Loucy (cell line): ENCODE data around the gene RAPGEF5.

ENCODE experiments used
- H2AFZ ChIP-seq: fragments of 200-600 bp; sonication (generic); 2 replicates; pipeline ENCODE4 v1.6.0; 2016; ENCODE audit warnings: antibody characterized with exemption, mild to moderate bottlenecking, low read length, moderate library complexity
- H3F3A ChIP-seq: fragments of 200-600 bp; 2 replicates; pipeline ENCODE4 v1.6.0; 2016; ENCODE audit warnings: antibody characterized with exemption, low read depth, mild to moderate bottlenecking
- H3K27me3 ChIP-seq: fragments of 200-600 bp; sonication (generic); 2 replicates; pipeline ENCODE4 v1.6.1; 2014; ENCODE audit warnings: low read length, mild to moderate bottlenecking; ENCODE audit not compliant: insufficient read depth, poor library complexity, severe bottlenecking
- H3K36me3 ChIP-seq: fragments of 200-600 bp; sonication (generic); 2 replicates; pipeline ENCODE4 v1.6.1; 2016; ENCODE audit warnings: low read length; ENCODE audit not compliant: insufficient read depth
- H3K4me1 ChIP-seq: fragments of 200-600 bp; sonication (generic); 2 replicates; pipeline ENCODE4 v1.5.1; 2014; ENCODE audit warnings: low read length, mild to moderate bottlenecking; ENCODE audit not compliant: insufficient read depth, poor library complexity, severe bottlenecking
- H3K4me2 ChIP-seq: fragments of 200-600 bp; sonication (generic); 2 replicates; pipeline ENCODE4 v1.6.0; 2014; ENCODE audit warnings: antibody characterized with exemption, low read length, low read depth, mild to moderate bottlenecking; ENCODE audit not compliant: poor library complexity, severe bottlenecking
- H3K4me3 ChIP-seq: fragments of 200-600 bp; sonication (generic); 2 replicates; pipeline ENCODE4 v1.5.1; 2014; ENCODE audit warnings: low read length, mild to moderate bottlenecking, mixed read lengths; ENCODE audit not compliant: poor library complexity, severe bottlenecking
- H3K79me2 ChIP-seq: fragments of 200-600 bp; sonication (generic); 2 replicates; pipeline ENCODE4 v1.6.1; 2014; ENCODE audit warnings: low read length; ENCODE audit not compliant: insufficient read depth
- H3K9ac ChIP-seq: fragments of 200-600 bp; sonication (generic); 2 replicates; pipeline ENCODE4 v1.6.0; 2014; ENCODE audit warnings: mild to moderate bottlenecking, low read depth, low read length, moderate library complexity; ENCODE audit not compliant: poor library complexity, severe bottlenecking
- H3K9me2 ChIP-seq: fragments of 200-600 bp; sonication (generic); replicated peaks from 2 replicates; pipeline ENCODE4 v1.6.1; 2016; ENCODE audit warnings: low read depth, low read length, mixed read lengths
- H3K9me3 ChIP-seq: fragments of 200-600 bp; sonication (generic); 2 replicates; pipeline ENCODE4 v1.6.1; 2014; ENCODE audit warnings: mild to moderate bottlenecking, antibody characterized with exemption, low read length, low read depth; ENCODE audit not compliant: insufficient read depth
- H4K20me1 ChIP-seq: fragments of 200-600 bp; sonication (generic); 2 replicates; pipeline ENCODE4 v1.6.0; 2014; ENCODE audit warnings: antibody characterized with exemption, low read length, mild to moderate bottlenecking; ENCODE audit not compliant: insufficient read depth, poor library complexity, severe bottlenecking
- EZH2phosphoT487 ChIP-seq: fragments of 200-600 bp; IDR thresholded peaks from 2 replicates; pipeline ENCODE4 v1.6.1; 2018; ENCODE audit warnings: antibody characterized with exemption, mild to moderate bottlenecking, moderate library complexity, borderline replicate concordance
- TF ChIP-seq, protein P1 (sequence below): fragments of 200-600 bp; sonication (generic); conservative IDR thresholded peaks from 2 replicates; pipeline ENCODE4 v1.5.1; 2014; ENCODE audit warnings: mild to moderate bottlenecking, antibody characterized with exemption, low read length

The RAPGEF5 gene

DNA sequence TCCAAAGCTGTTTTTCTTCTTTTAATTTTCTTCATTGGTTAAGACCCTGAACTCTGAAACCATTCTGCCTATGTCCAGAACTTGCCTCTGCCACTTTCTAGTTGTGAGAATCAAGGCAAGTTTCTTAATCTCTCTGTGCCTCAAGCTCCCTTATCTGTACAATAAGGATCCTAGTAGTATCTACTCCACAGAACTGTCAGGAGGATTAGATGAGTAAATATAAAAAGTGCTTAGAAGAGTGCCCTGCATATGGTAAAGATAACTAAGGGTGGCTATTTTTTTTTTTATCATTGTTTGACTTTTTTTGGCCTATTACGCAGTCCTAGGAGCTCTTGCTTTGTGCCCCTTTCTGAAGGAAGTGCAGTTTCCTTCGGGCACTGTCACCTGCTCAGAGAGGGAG, 46.4 kb upstream of the RAPGEF5 start:
- no peaks in the 10 kb centered on the region for H4K20me1 ChIP-seq
- peaks cover 30% of the 10 kb centered on the region for H3K4me1 ChIP-seq
- H3K9ac ChIP-seq: peak overlapping the region; percentile 26
- TF ChIP-seq, protein P1, sequence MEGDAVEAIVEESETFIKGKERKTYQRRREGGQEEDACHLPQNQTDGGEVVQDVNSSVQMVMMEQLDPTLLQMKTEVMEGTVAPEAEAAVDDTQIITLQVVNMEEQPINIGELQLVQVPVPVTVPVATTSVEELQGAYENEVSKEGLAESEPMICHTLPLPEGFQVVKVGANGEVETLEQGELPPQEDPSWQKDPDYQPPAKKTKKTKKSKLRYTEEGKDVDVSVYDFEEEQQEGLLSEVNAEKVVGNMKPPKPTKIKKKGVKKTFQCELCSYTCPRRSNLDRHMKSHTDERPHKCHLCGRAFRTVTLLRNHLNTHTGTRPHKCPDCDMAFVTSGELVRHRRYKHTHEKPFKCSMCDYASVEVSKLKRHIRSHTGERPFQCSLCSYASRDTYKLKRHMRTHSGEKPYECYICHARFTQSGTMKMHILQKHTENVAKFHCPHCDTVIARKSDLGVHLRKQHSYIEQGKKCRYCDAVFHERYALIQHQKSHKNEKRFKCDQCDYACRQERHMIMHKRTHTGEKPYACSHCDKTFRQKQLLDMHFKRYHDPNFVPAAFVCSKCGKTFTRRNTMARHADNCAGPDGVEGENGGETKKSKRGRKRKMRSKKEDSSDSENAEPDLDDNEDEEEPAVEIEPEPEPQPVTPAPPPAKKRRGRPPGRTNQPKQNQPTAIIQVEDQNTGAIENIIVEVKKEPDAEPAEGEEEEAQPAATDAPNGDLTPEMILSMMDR: no peak
- TF ChIP-seq EZH2phosphoT487: no peak
- H3F3A ChIP-seq: peaks cover 7% of the 10 kb centered on the region; the same call in 1 of the 2 replicates
- H3K79me2 ChIP-seq: no peaks in the 10 kb centered on the region
- 0 out of 2 replicates have a peak overlapping the region, but pooled peaks have one; percentile 7 for H2AFZ ChIP-seq
- H3K36me3 ChIP-seq: no peaks in the 10 kb centered on the region
- peak overlapping the region; percentile 63 for H3K4me2 ChIP-seq
- no peaks in the 10 kb centered on the region for H3K9me3 ChIP-seq
- H3K4me3 ChIP-seq: no peak overlapping the region
- H3K9me2 ChIP-seq: no peaks in the 10 kb centered on the region
- H3K27me3 ChIP-seq: no peaks in the 10 kb centered on the region

DNA sequence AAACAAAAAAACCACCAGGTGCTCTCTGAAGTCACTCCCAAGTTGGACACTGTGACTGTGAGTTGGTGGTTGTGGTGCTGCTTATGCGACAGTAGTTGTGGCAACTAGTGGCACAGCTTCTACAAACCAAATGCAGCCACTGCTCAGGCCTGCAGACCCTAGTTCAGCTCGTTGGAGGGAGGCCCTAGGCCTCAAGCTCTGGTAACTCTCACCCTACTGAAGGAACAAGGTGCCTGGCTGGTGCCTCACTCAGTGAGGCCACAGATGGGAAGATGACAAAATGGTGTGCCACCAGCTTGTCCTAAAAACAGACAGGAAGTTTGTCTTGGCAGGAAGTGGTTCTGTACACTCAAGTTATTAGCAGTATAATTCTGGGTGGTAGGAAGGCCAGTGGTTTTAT, 45.3 kb upstream of the RAPGEF5 start:
- Histone ChIP-seq H3K9ac (peak overlapping the region; percentile 31), H3F3A (peaks cover 7% of the 10 kb centered on the region; the same call in 1 of the 2 replicates), H3K79me2 (no peaks in the 10 kb centered on the region), H3K36me3 (no peaks in the 10 kb centered on the region), H3K9me3 (no peaks in the 10 kb centered on the region), H3K4me2 (peak overlapping the region; percentile 63), H2AFZ (peak overlapping the region; percentile 65), H4K20me1 (no peaks in the 10 kb centered on the region), H3K27me3 (no peaks in the 10 kb centered on the region), H3K4me3 (peak overlapping the region; percentile 33), H3K4me1 (peaks cover 30% of the 10 kb centered on the region), H3K9me2 (no peaks in the 10 kb centered on the region)
- TF ChIP-seq, protein P1: no peak
- no peak for TF ChIP-seq EZH2phosphoT487

DNA sequence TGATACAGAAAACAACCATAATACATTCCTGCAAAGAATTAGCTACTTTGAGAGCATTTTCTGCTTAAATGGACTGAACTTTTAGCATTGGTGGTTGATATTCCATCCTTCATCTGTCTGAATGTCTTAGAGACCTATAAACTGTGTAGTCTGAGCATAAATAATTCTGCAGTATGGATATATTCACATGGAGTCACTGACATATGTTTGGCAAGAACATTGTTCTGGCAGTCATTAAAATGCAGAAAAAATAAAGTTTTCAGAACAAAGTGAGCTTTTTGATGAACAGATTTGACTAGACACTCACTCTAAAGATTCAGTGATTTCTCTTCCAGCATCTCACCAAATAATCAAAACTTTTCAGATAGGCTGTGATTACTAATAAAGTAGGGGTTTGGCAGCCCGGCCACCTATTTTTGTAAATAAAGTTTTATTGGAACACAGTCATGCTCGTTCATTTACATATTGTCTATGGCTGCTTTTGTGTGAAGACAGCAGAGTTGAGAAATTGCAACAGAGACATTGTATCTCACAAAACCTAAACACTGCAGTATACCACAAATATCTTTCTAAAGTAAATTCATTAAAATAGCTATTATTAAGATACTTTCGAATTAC, 44.1 kb upstream of the RAPGEF5 start:
- TF ChIP-seq, protein P1: no peak
- no peak for TF ChIP-seq EZH2phosphoT487
- H3F3A ChIP-seq: peaks cover 7% of the 10 kb centered on the region; the same call in 1 of the 2 replicates
- H3K4me1 ChIP-seq: peaks cover 30% of the 10 kb centered on the region
- no peaks in the 10 kb centered on the region for H4K20me1 ChIP-seq
- no peak overlapping the region for H3K4me2 ChIP-seq
- no peaks in the 10 kb centered on the region for H3K79me2 ChIP-seq
- H3K9me2 ChIP-seq: no peaks in the 10 kb centered on the region
- H3K9ac ChIP-seq: no peak overlapping the region
- H3K4me3 ChIP-seq: no peak overlapping the region
- no peak overlapping the region for H2AFZ ChIP-seq
- H3K9me3 ChIP-seq: no peaks in the 10 kb centered on the region
- no peaks in the 10 kb centered on the region for H3K27me3 ChIP-seq
- H3K36me3 ChIP-seq: no peaks in the 10 kb centered on the region
